MCF 10A (cell line): ENCODE data around the gene EXOC6. TPM values are rescaled to one million over a fixed set of nuclear protein-coding genes. Genes with fewer than 3 reads are reported as not detected.

Experiments
- BruUV-seq: library from RNA; stranded (reverse); fragments of 400-500 nt; replicated peaks from 2 replicates; lab custom pipeline; 2021; lab: Mats Ljungman, UMichigan
- CTCF ChIA-PET: fragments of 300-600 bp; sonication (Branson Sonifier 250); formaldehyde crosslinking; extraction: SDS; loops from one replicate; lab custom pipeline; 2021; ENCODE audit warnings: antibody characterized with exemption, inconsistent platforms; lab: Yijun Ruan, JAX
- POLR2A ChIA-PET: fragments of 300-600, 350-650 bp; sonication (Branson Sonifier 250); formaldehyde crosslinking; extraction: SDS; loops from one replicate; lab custom pipeline; 2020; ENCODE audit warnings: antibody characterized with exemption, inconsistent platforms; lab: Yijun Ruan, JAX
- DNase-seq: peaks from one replicate; pipeline ENCODE4 v3.0.0-alpha.2; 2018; ENCODE audit not compliant: unreplicated experiment
- H3K27ac Mint-ChIP-seq: one replicate; pipeline ENCODE4 v1.8.0; 2022; ENCODE audit warnings: mild to moderate bottlenecking, low read depth, mixed read lengths; ENCODE audit not compliant: unreplicated experiment
- H3K27me3 Mint-ChIP-seq: one replicate; pipeline ENCODE4 v1.8.0; 2022; ENCODE audit warnings: mixed read lengths; ENCODE audit not compliant: insufficient read depth, unreplicated experiment
- H3K36me3 Mint-ChIP-seq: one replicate; pipeline ENCODE4 v1.8.0; 2022; ENCODE audit warnings: mild to moderate bottlenecking, moderate library complexity, mixed read lengths; ENCODE audit not compliant: insufficient read depth, unreplicated experiment
- H3K4me1 Mint-ChIP-seq: one replicate; pipeline ENCODE4 v1.8.0; 2022; ENCODE audit warnings: mixed read lengths; ENCODE audit not compliant: insufficient read depth, unreplicated experiment
- H3K4me3 Mint-ChIP-seq: one replicate; pipeline ENCODE4 v1.8.0; 2022; ENCODE audit warnings: mild to moderate bottlenecking, moderate library complexity, mixed read lengths; ENCODE audit not compliant: unreplicated experiment
- H3K9me3 Mint-ChIP-seq: one replicate; pipeline ENCODE4 v1.8.0; 2022; ENCODE audit warnings: mixed read lengths; ENCODE audit not compliant: unreplicated experiment
- intact Hi-C: fragments of 100-400 bp; cut with micrococcal nuclease; formaldehyde crosslinking; loops from 2 replicates; pipeline ENCODE4 v1.14.1; 2022
- total RNA-seq: library from RNA; stranded (reverse); gene quantifications from 2 replicates; pipeline ENCODE4 v1.2.3, GENCODE V29; 2022
- TF ChIP-seq, protein P1 (sequence below): fragments of 200-600 bp; IDR thresholded peaks from one replicate; pipeline ENCODE4 v1.8.0; 2022; ENCODE audit warnings: antibody characterized with exemption, mild to moderate bottlenecking; ENCODE audit not compliant: unreplicated experiment

The EXOC6 gene
- total RNA-seq, 1 experiment from 2014 or later, result 6.6 TPM

DNA sequence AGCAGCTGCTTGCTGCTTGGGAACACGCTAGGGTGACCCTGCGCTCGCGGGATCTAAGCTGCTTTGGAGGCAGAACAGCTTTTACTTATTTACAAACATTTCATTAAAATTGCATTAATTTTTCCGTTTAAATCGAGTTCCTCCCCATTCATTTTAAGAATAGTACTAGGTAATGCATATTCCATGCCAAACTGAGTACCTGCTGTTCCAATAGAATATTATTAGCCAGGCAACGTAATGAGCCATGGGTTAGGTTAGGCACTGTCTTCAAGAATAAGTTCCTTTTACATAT lies 860 bp downstream of the EXOC6 start:
- BruUV-seq, result no TSS peak
- TF ChIP-seq, protein P1, sequence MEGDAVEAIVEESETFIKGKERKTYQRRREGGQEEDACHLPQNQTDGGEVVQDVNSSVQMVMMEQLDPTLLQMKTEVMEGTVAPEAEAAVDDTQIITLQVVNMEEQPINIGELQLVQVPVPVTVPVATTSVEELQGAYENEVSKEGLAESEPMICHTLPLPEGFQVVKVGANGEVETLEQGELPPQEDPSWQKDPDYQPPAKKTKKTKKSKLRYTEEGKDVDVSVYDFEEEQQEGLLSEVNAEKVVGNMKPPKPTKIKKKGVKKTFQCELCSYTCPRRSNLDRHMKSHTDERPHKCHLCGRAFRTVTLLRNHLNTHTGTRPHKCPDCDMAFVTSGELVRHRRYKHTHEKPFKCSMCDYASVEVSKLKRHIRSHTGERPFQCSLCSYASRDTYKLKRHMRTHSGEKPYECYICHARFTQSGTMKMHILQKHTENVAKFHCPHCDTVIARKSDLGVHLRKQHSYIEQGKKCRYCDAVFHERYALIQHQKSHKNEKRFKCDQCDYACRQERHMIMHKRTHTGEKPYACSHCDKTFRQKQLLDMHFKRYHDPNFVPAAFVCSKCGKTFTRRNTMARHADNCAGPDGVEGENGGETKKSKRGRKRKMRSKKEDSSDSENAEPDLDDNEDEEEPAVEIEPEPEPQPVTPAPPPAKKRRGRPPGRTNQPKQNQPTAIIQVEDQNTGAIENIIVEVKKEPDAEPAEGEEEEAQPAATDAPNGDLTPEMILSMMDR, result no peak
- intact Hi-C loops, result loop anchor here (10.0 kb wide), 1 partner anchor 254 kb away; the partner anchor contains the start of gene KIF11
- Mint-ChIP-seq H3K4me3 (peak overlapping the region; percentile 80), H3K27me3 (no peaks in the 10 kb centered on the region), H3K4me1 (peaks cover 12% of the 10 kb centered on the region), H3K27ac (no peak overlapping the region), H3K9me3 (no peaks in the 10 kb centered on the region), H3K36me3 (peaks cover 5% of the 10 kb centered on the region)
- peak; percentile 14 for DNase-seq
- POLR2A ChIA-PET, result interaction anchor here (0.6 to 2.7 kb wide), 7 partner anchors 12 to 258 kb away, joined by 3 to 11 read pairs (median 4); no protein-coding TSS in a partner anchor
- CTCF ChIA-PET, result interaction anchor here (0.6 to 2.5 kb wide), 4 partner anchors 11 to 36 kb away, joined by 3 to 9 read pairs (median 4); no protein-coding TSS in a partner anchor

DNA sequence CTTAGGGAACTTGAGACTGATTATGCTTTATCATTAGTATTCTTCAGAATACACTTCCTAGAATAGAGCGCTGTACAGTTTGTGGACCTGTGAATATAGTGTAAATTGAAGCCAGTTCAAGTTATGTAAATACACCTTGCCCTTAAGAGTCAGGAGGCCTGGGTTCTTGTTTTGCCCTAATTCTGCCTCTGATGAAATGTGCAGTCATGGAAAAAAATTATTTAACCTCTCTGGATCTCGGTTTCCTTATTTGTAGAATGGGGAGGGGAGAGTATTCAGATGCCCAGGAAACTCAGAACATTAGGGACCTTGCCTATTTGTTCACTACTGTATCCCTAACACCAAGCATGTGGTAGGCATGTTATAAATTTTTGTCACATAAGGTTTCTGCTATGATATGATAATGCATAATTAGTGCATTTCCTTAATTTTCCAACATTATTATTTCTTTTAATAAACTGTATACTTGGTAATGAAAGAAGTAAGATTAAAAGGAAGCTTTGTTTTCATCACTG lies 1.3 kb downstream of the EXOC6 start:
- TF ChIP-seq, protein P1, result no peak
- Mint-ChIP-seq H3K4me1 (peaks cover 12% of the 10 kb centered on the region), H3K27ac (no peak overlapping the region), H3K4me3 (peak overlapping the region; percentile 80), H3K27me3 (no peaks in the 10 kb centered on the region), H3K9me3 (no peaks in the 10 kb centered on the region), H3K36me3 (peaks cover 5% of the 10 kb centered on the region)
- CTCF ChIA-PET, result interaction anchor here (1.0 to 1.3 kb wide), 3 partner anchors 12 to 35 kb away, joined by 3 to 6 read pairs (median 5); no protein-coding TSS in a partner anchor
- intact Hi-C loops, result loop anchor here (10.0 kb wide), 1 partner anchor 255 kb away; the partner anchor contains the start of gene KIF11
- POLR2A ChIA-PET, result interaction anchor here (0.7 to 1.4 kb wide), 3 partner anchors 12 to 193 kb away, joined by 3 to 4 read pairs (median 4); no protein-coding TSS in a partner anchor
- BruUV-seq, result TSS peak; percentile 47
- no peak for DNase-seq

DNA sequence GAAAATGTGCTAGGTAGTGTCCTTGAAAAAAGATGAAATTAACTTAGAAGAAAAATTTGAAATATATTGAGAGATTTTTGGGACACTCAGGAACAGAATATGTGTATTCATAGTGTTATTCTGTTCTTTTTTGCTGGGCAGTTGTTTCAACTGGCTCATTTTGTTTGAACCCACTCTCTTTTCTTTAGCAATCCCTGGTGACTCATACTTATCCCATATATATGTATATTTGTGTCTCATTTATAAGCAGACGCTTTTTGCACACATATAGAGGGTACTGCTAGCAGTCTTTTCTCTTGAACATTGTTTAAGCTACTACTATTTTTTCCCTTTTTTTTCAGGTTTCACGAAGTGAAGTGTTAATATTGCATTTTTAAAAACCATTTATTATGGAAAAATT lies 1.9 kb downstream of the EXOC6 start:
- no peaks in the 10 kb centered on the region for H3K9me3 Mint-ChIP-seq
- peaks cover 12% of the 10 kb centered on the region for H3K4me1 Mint-ChIP-seq
- no peak overlapping the region for H3K27ac Mint-ChIP-seq
- no TSS peak for BruUV-seq
- DNase-seq, result peak; percentile 49
- H3K36me3 Mint-ChIP-seq, result peaks cover 5% of the 10 kb centered on the region
- intact Hi-C loops, result no loop called here
- TF ChIP-seq, protein P1, result no peak
- no peaks in the 10 kb centered on the region for H3K27me3 Mint-ChIP-seq
- ChIA-PET POLR2A (interaction anchor here (0.5 kb wide), 1 partner anchor 70 kb away, joined by 3 read pairs; no protein-coding TSS in a partner anchor), CTCF (interaction anchor here (1.0 kb wide), 1 partner anchor 17 kb away, joined by 6 read pairs; no protein-coding TSS in a partner anchor)
- H3K4me3 Mint-ChIP-seq, result no peak overlapping the region

DNA sequence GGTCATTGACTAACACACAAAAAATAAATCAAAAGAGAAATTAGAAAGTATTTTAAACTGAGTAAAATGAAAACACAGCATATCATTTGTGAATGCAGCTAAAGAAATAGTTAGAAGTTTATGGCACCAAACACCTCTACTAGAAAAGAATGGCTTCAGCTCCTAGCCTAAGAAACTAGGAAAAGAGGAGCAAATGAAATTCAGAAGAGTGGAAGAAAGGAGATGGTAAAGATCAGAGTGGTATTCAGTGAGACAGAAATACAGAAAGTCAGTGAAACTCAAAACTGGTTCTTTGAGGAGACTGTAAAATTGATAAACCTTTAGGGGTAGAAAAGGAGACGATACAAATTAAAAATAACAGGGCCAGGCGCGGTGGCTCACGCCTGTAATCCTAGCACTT lies 2.7 kb downstream of the EXOC6 start:
- Mint-ChIP-seq H3K4me1 (peaks cover 12% of the 10 kb centered on the region), H3K4me3 (no peak overlapping the region), H3K36me3 (peaks cover 5% of the 10 kb centered on the region), H3K27ac (peak overlapping the region; percentile 10), H3K9me3 (no peaks in the 10 kb centered on the region), H3K27me3 (no peaks in the 10 kb centered on the region)
- BruUV-seq, result no TSS peak
- DNase-seq, result no peak
- CTCF ChIA-PET, result interaction anchor here (3.4 kb wide), 1 partner anchor 8 kb away, joined by 16 read pairs; no protein-coding TSS in a partner anchor
- intact Hi-C loops, result no loop called here
- POLR2A ChIA-PET, result interaction anchor here (0.7 kb wide), 1 partner anchor 12 kb away, joined by 3 read pairs; no protein-coding TSS in a partner anchor
- TF ChIP-seq, protein P1, result no peak
